Mesothelial cell of epicardium (in vitro differentiated cells): ENCODE results near the gene ELAVL2. TPM values are rescaled to one million over a fixed set of nuclear protein-coding genes. Genes with fewer than 3 reads are reported as not detected.
A peak's percentile ranks its signal among the peaks of the same experiment; 100 is the strongest.

Experiments
- DNase-seq, 2 experiments: peaks; one replicate each; pipeline ENCODE4 v3.0.0; 2021; ENCODE audit warnings: low spot score in 2 of 2; ENCODE audit not compliant: unreplicated experiment in 2 of 2
- H3K27ac Mint-ChIP-seq: 2 replicates; pipeline ENCODE4 v1.8.0; 2021; ENCODE audit warnings: mixed read lengths
- H3K27me3 Mint-ChIP-seq: 2 replicates; pipeline ENCODE4 v1.8.0; 2021; ENCODE audit warnings: low read depth, mixed read lengths
- H3K36me3 Mint-ChIP-seq: 2 replicates; pipeline ENCODE4 v1.8.0; 2021; ENCODE audit warnings: mixed read lengths
- H3K4me1 Mint-ChIP-seq: 2 replicates; pipeline ENCODE4 v1.8.0; 2021; ENCODE audit warnings: mixed read lengths
- H3K4me3 Mint-ChIP-seq: 2 replicates; pipeline ENCODE4 v1.8.0; 2021; ENCODE audit warnings: mild to moderate bottlenecking, moderate library complexity, mixed read lengths
- H3K9me3 Mint-ChIP-seq: 2 replicates; pipeline ENCODE4 v1.8.0; 2021; ENCODE audit warnings: mixed read lengths
- total RNA-seq: library from RNA; stranded (reverse); gene quantifications from 3 replicates; pipeline ENCODE4 v1.2.1, GENCODE V29; 2021
- TF ChIP-seq, protein P1 (sequence below): fragments of 200-600 bp; sonication (generic); IDR thresholded peaks from one replicate; pipeline ENCODE4 v1.5.0; 2021; ENCODE audit warnings: antibody characterized with exemption; ENCODE audit not compliant: unreplicated experiment

Gene ELAVL2
- total RNA-seq, 1 donor from 2014 or later, result 1.4 TPM

- no peaks in the 10 kb centered on the region for H3K9me3 Mint-ChIP-seq
- no peak overlapping the region for H3K27ac Mint-ChIP-seq
- DNase-seq, result no peak
- no peaks in the 10 kb centered on the region for H3K27me3 Mint-ChIP-seq
- H3K36me3 Mint-ChIP-seq, result no peaks in the 10 kb centered on the region
- no peak overlapping the region for H3K4me3 Mint-ChIP-seq
- peaks cover 25% of the 10 kb centered on the region for H3K4me1 Mint-ChIP-seq
- TF ChIP-seq, protein P1, sequence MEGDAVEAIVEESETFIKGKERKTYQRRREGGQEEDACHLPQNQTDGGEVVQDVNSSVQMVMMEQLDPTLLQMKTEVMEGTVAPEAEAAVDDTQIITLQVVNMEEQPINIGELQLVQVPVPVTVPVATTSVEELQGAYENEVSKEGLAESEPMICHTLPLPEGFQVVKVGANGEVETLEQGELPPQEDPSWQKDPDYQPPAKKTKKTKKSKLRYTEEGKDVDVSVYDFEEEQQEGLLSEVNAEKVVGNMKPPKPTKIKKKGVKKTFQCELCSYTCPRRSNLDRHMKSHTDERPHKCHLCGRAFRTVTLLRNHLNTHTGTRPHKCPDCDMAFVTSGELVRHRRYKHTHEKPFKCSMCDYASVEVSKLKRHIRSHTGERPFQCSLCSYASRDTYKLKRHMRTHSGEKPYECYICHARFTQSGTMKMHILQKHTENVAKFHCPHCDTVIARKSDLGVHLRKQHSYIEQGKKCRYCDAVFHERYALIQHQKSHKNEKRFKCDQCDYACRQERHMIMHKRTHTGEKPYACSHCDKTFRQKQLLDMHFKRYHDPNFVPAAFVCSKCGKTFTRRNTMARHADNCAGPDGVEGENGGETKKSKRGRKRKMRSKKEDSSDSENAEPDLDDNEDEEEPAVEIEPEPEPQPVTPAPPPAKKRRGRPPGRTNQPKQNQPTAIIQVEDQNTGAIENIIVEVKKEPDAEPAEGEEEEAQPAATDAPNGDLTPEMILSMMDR, result no peak
Measured at GRCh38 chr9:23686896-23687295, 139.1 kb downstream of the ELAVL2 start.

GRCh38 chr9:23686257-23686656 is 139.8 kb downstream of the ELAVL2 start:
- H3K9me3 Mint-ChIP-seq, result no peaks in the 10 kb centered on the region
- H3K27ac Mint-ChIP-seq, result no peak overlapping the region
- DNase-seq, result no peak
- H3K36me3 Mint-ChIP-seq, result no peaks in the 10 kb centered on the region
- H3K4me3 Mint-ChIP-seq, result no peak overlapping the region
- TF ChIP-seq, protein P1, result no peak
- no peaks in the 10 kb centered on the region for H3K27me3 Mint-ChIP-seq
- H3K4me1 Mint-ChIP-seq, result peaks cover 22% of the 10 kb centered on the region

DNA sequence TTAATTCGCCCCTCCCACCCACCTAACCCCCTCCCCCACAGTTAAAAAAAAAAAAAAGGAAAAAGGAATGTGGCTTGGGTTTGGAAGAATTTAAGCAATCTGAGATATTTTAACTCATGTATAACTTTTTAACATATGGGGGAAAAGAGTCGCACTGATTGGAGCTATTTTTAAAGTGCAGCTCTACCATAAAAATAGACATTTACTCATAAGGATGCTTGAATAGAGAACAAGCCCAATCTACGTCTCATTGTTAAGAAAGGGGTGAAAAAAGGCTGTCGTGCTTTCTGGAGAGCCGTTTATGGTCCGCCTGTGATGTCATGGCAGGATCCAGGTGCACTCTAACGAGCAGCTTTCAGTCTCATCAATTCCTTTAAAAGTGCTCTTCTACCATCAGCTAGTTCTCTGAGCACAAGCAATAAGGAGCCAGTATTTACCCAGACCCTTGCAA is 142.4 kb downstream of the ELAVL2 start:
- Mint-ChIP-seq H3K9me3 (no peaks in the 10 kb centered on the region), H3K4me3 (peak overlapping the region; percentile 13), H3K36me3 (no peaks in the 10 kb centered on the region), H3K27ac (peak overlapping the region; percentile 41), H3K27me3 (no peaks in the 10 kb centered on the region), H3K4me1 (peaks cover 22% of the 10 kb centered on the region)
- no peak for DNase-seq
- TF ChIP-seq, protein P1, result no peak

DNA sequence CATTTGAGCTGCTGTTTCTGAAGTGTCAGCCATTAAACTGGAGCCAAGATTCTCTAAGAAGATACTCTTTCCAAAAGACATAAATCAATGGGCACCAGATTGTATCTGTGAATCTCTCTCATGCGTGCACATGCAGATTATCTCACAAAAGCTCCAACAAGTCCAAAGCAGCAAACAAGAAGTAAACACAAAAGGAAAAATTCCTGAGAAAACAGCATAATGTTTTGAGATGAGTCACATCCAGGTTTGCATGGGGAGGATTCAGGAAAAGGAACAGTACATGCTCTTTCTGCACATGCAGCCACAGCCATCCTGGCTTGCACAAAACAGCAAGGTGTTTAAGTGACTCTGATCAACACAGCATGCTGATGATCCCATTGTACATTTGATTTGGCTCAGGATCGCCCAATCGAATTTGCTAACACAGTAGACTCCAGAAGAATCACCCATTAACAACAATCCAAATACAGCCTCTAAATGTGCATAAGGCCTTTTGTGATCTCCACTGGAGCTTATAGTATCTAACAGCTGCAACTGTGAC is 143.1 kb downstream of the ELAVL2 start:
- Mint-ChIP-seq H3K4me3 (no peak overlapping the region), H3K9me3 (no peaks in the 10 kb centered on the region), H3K36me3 (no peaks in the 10 kb centered on the region), H3K27me3 (no peaks in the 10 kb centered on the region), H3K27ac (peak overlapping the region; percentile 59), H3K4me1 (peaks cover 22% of the 10 kb centered on the region)
- TF ChIP-seq, protein P1, result no peak
- DNase-seq, result no peak

GRCh38 chr9:23682352-23682751 is 143.7 kb downstream of the ELAVL2 start:
- Mint-ChIP-seq H3K9me3 (no peaks in the 10 kb centered on the region), H3K36me3 (no peaks in the 10 kb centered on the region), H3K27ac (peak overlapping the region; percentile 59), H3K4me3 (no peak overlapping the region), H3K27me3 (no peaks in the 10 kb centered on the region), H3K4me1 (peaks cover 20% of the 10 kb centered on the region)
- TF ChIP-seq, protein P1, result no peak
- DNase-seq, result no peak

- DNase-seq, result no peak
- TF ChIP-seq, protein P1, result no peak
- no peaks in the 10 kb centered on the region for H3K27me3 Mint-ChIP-seq
- H3K4me1 Mint-ChIP-seq, result peaks cover 11% of the 10 kb centered on the region
- H3K9me3 Mint-ChIP-seq, result peaks cover 6% of the 10 kb centered on the region
- H3K27ac Mint-ChIP-seq, result no peak overlapping the region
- no peak overlapping the region for H3K4me3 Mint-ChIP-seq
- H3K36me3 Mint-ChIP-seq, result no peaks in the 10 kb centered on the region
Measured at GRCh38 chr9:23677446-23677845, 148.6 kb downstream of the ELAVL2 start.
